ENCODE data around the gene ACBD6.

Gene ACBD6

DNA sequence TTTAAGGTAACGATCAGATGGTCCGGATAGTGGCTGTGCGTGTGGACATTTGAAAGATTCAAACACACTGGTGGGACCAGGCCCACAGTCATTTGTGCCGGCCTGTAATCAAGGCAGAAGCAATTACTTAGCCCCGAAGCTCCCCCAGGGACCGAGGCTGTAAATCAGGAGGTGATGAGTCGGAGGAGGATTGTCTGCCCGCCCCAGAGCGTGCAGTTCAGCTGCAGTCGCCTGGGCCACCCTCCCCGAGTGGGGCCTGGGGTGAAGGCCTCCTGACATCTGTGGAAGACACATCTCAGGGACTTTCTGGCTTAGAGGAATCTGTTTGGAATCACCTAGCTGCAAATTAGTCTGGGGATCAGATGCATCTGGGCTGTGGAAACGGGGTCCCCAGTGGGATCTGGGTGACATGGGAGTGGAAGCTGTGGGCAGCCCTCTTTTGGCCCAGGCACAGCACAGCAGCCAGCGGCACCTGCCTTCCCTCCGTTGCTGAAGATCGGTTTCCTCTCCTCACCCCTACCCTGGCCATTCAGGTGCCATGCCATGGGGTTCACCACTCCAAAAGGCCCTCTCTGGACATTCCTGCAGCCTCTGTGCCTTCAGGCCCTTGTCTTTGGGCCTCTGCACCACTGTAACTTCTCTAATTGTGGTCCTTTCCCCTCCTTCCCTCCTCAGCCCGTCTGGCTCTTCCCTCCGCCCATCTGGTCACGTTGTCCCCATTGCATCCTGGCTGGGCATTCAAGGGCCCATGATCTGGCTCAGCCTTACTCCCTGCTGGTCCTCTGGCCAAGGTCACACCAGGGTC, 246.6 kb downstream of the ACBD6 start:
- H3K27ac ChIP-seq (ENCODE audit: low read length): no peak overlapping the region
- no peak overlapping the region for H3K4me3 ChIP-seq (ENCODE audit: low read depth in 1 of 2, low read length in 2 of 2)
- H3K4me1 ChIP-seq (ENCODE audit: control insufficient read depth in 1 of 2, insufficient read depth in 2 of 2, low read length in 2 of 2): no peaks in the 10 kb centered on the region
- no peaks in the 10 kb centered on the region for H3K36me3 ChIP-seq (ENCODE audit: control insufficient read depth in 1 of 2, insufficient read depth in 2 of 2, low read length in 2 of 2)
- no peaks in the 10 kb centered on the region for H3K9me3 ChIP-seq (ENCODE audit: control insufficient read depth in 1 of 2, low read length in 2 of 2)
- H3K27me3 ChIP-seq (ENCODE audit: low read depth, low read length): peaks cover 13% of the 10 kb centered on the region

DNA sequence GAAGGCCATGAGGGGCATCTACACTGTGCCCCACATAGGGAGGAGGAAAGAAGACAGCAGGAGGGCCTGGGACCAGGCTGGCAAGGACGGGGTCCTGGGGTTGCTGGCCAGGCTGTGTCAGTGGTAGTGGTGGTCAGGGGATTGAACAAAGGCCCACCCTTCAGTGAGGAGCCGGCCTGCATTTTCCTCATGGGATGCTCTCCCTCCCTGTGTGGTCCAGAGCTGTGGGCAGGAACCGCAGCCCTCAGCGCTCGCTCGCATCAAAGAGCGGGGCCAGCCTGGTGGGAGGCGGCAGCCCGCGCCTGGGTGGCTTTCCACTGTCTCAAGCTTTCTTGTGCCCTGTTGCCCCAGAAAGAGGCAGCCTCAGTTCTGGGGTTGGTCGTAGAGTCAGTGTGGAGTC, 247.5 kb downstream of the ACBD6 start:
- Histone ChIP-seq H3K36me3 (ENCODE audit: control insufficient read depth in 1 of 2, insufficient read depth in 2 of 2, low read length in 2 of 2) (no peaks in the 10 kb centered on the region), H3K27ac (ENCODE audit: low read length) (no peak overlapping the region), H3K27me3 (ENCODE audit: low read depth, low read length) (peaks cover 13% of the 10 kb centered on the region), H3K4me3 (ENCODE audit: low read depth in 1 of 2, low read length in 2 of 2) (no peak overlapping the region), H3K9me3 (ENCODE audit: control insufficient read depth in 1 of 2, low read length in 2 of 2) (no peaks in the 10 kb centered on the region), H3K4me1 (ENCODE audit: control insufficient read depth in 1 of 2, insufficient read depth in 2 of 2, low read length in 2 of 2) (no peaks in the 10 kb centered on the region)

DNA sequence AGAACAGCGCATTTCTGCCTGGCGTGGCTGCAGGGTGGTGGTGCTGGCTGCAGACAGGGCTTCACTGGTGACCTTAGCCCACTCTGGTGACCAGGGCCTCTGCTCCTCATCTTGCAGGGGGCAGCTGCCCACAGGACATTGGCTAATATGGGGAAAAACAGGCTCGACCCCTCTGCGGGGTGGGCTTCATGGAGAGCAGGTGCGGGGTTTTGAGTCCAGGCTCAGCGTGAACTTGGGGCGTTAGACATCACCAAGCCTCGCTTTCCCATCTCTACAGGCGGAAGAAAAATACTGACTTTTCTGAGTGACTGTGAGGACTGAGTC, 247.9 kb downstream of the ACBD6 start:
- no peaks in the 10 kb centered on the region for H3K36me3 ChIP-seq (ENCODE audit: control insufficient read depth in 1 of 2, insufficient read depth in 2 of 2, low read length in 2 of 2)
- H3K27me3 ChIP-seq (ENCODE audit: low read depth, low read length): peaks cover 13% of the 10 kb centered on the region
- H3K4me1 ChIP-seq (ENCODE audit: control insufficient read depth in 1 of 2, insufficient read depth in 2 of 2, low read length in 2 of 2): no peaks in the 10 kb centered on the region
- no peaks in the 10 kb centered on the region for H3K9me3 ChIP-seq (ENCODE audit: control insufficient read depth in 1 of 2, low read length in 2 of 2)
- H3K27ac ChIP-seq (ENCODE audit: low read length): no peak overlapping the region
- no peak overlapping the region for H3K4me3 ChIP-seq (ENCODE audit: low read depth in 1 of 2, low read length in 2 of 2)

DNA sequence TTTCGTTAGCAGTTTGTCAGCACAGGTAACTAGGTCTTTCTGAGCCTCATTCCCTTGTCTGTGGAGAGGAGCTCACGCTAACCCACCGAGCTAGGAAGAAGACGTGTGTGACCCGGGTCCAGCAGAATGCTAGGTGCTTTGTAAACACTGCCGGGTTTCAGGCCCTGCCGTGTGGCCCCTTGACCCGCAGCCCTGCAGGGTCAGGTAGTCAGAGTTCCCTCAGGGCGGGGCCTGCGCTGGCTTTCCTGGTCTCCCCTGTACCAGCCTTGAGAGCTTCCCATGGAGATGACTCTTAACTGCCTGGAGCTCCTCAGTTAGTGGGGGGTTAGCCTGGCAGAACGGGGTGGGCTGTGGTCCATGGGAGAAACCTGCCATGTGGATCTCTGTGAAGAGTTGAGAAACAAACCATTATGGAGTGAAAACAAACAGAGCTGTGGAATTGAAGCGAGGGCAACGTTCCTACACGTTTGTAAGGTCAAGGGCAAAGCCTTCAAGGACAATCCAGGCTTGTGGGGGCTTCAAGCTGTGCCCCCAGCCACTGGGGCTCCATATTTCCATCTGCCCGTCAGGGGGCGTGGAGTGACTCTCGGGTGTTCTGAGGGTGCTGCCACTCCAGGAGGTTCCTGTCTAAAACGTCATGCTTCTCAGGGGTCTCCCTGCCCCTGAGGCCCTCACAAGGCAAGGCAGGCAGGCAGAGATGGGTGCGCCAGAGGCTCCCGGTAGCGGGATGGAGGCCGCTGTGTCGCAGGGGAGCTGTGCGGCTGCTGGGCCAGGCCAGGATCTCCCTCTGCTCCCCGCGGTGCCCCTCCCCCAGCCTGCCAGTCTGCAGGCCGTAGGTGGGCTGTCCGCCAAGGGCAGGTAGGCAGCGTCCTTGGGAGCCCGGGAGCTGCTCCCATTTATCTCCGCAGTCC, 248.5 kb downstream of the ACBD6 start:
- H3K27me3 ChIP-seq (ENCODE audit: low read depth, low read length): peaks cover 13% of the 10 kb centered on the region
- H3K4me1 ChIP-seq (ENCODE audit: control insufficient read depth in 1 of 2, insufficient read depth in 2 of 2, low read length in 2 of 2): no peaks in the 10 kb centered on the region
- H3K9me3 ChIP-seq (ENCODE audit: control insufficient read depth in 1 of 2, low read length in 2 of 2): no peaks in the 10 kb centered on the region
- H3K36me3 ChIP-seq (ENCODE audit: control insufficient read depth in 1 of 2, insufficient read depth in 2 of 2, low read length in 2 of 2): no peaks in the 10 kb centered on the region
- H3K4me3 ChIP-seq (ENCODE audit: low read depth in 1 of 2, low read length in 2 of 2): no peak overlapping the region
- H3K27ac ChIP-seq (ENCODE audit: low read length): no peak overlapping the region

DNA sequence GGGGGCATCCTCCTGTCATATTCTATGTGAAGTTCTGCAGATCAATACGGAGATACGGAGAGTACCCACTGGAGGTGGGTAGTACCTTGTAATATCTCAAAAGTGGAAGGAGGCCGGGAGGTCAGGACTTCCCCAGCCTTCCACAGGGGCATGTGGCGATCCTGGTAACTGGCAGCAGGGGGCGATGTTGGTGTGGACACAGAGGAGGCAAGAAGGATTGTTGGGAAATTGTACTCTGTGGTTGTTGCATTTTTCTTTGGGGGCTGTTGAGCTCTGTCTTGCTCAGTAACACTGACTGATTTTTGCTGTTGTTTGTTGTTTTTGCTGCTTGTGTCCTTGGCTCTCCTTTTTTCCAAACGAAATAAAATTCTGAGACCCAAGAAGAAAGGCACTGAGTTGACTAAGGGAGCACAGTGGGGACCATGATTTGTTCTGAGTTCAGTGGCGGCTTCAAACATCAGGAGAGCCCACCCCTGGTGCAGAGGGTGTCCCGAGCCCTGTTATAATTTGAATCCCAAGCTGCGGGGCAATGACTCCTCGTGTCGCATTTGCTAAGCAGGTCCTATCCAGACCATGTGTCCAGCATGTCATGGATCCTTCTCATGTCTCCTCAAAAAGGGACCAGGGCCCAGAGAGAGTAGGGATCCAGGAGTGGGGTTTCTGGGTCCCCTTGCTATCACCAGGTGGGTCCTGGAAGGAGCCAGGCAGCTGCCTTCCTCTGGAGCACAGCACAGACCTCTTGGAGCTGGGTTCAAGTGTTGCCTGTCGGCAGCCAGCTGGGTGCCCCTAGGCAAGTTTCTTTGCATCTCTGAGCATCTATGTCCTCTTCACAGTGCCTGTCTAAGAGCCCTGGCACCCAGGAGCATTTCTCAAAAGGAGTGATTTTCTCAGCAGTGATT, 249.5 kb downstream of the ACBD6 start:
- no peaks in the 10 kb centered on the region for H3K9me3 ChIP-seq (ENCODE audit: control insufficient read depth in 1 of 2, low read length in 2 of 2)
- peaks cover 13% of the 10 kb centered on the region for H3K27me3 ChIP-seq (ENCODE audit: low read depth, low read length)
- no peaks in the 10 kb centered on the region for H3K4me1 ChIP-seq (ENCODE audit: control insufficient read depth in 1 of 2, insufficient read depth in 2 of 2, low read length in 2 of 2)
- no peaks in the 10 kb centered on the region for H3K36me3 ChIP-seq (ENCODE audit: control insufficient read depth in 1 of 2, insufficient read depth in 2 of 2, low read length in 2 of 2)
- H3K4me3 ChIP-seq (ENCODE audit: low read depth in 1 of 2, low read length in 2 of 2): no peak overlapping the region
- H3K27ac ChIP-seq (ENCODE audit: low read length): no peak overlapping the region

DNA sequence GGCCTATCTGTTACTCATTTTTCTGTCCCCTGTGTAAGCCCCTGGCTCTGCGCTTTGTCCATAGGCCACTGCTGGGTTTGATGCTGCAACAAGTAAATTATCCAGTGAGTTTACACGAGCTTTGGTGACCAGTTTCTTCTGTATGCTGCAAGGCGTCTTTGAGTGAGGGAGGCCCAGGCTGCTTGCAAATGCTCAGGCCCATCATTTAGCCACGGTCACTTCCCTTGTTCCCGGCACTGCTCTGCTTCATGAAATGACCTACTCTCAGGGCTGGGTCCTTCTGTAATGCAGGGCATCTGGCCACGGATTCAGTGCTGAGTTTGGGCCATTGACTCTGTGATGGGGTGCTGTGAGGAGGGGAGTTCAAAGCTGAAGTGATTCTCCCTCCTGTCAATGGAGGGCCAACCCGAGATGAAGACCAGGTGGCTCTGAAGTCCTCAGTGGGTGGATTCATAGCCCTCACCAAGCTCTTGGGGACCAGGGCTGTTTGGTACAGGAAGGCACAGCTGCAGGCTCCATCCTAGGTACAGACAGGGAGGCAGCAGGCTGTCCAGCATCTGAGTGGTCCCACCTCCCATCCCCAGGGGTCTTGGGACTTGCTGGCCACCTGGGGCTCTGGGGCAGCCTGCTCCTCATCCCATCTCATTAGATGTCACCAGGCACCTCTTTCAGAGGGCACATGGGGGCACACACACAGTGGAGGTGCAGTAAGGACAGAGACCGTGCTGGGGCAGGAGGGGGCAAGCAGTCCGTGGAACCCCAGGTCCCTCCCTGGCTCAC, 250.7 kb downstream of the ACBD6 start:
- Histone ChIP-seq H3K4me3 (ENCODE audit: low read depth in 1 of 2, low read length in 2 of 2) (no peak overlapping the region), H3K36me3 (ENCODE audit: control insufficient read depth in 1 of 2, insufficient read depth in 2 of 2, low read length in 2 of 2) (no peaks in the 10 kb centered on the region), H3K27me3 (ENCODE audit: low read depth, low read length) (peaks cover 13% of the 10 kb centered on the region)

DNA sequence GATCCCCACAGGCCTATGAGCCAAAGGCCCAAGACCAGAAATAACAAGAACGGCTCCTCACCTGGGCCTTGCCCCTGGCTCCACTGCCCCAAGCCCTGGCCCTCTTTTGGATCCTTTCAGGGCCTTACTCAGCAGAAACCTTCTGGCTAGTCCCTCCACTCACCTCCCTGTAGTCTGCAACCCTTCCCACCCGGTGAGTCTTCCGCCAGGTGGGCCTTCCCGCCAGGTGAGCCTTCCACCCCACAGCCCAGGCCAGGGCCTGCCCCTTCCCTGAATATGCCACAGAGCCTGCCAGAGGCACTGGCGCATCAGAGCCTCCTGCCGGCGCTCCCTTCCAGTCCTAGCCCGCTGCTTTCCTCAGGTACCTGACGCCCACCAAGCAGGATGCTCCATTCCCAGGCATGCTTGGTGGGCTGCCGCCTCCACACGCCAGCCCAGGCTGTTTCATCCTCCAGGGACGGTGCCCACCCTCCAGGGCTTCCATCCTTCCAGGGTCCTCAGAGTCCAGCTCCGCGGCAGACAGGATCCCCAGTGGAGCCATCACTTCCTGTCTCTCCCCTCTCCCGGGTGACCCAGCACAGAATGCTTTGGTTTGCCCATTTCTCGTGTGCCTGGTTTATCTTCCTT, 251.4 kb downstream of the ACBD6 start:
- Histone ChIP-seq H3K36me3 (ENCODE audit: control insufficient read depth in 1 of 2, insufficient read depth in 2 of 2, low read length in 2 of 2) (no peaks in the 10 kb centered on the region), H3K4me3 (ENCODE audit: low read depth in 1 of 2, low read length in 2 of 2) (no peak overlapping the region), H3K27ac (ENCODE audit: low read length) (no peak overlapping the region), H3K9me3 (ENCODE audit: control insufficient read depth in 1 of 2, low read length in 2 of 2) (no peaks in the 10 kb centered on the region), H3K4me1 (ENCODE audit: control insufficient read depth in 1 of 2, insufficient read depth in 2 of 2, low read length in 2 of 2) (no peaks in the 10 kb centered on the region), H3K27me3 (ENCODE audit: low read depth, low read length) (peaks cover 9% of the 10 kb centered on the region)

More for the DNA sequence above, 250.7 kb downstream of the ACBD6 start:
- H3K4me1 ChIP-seq (ENCODE audit: control insufficient read depth in 1 of 2, insufficient read depth in 2 of 2, low read length in 2 of 2): no peaks in the 10 kb centered on the region
- H3K9me3 ChIP-seq (ENCODE audit: control insufficient read depth in 1 of 2, low read length in 2 of 2): no peaks in the 10 kb centered on the region
- H3K27ac ChIP-seq (ENCODE audit: low read length): no peak overlapping the region

DNA sequence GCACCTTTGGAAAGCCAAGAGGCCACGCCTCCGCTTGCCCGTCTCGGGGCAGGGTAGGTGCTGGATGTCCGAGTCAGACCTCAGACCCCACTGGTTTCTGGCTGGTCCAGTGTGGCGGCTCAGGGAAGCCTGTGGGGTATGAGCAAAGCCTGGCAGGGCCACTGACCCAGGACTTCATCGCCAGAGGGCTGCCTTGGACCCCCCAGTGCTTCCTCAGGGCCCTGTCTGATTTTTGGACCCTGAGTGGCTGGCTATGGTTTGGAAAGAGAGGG, 251.9 kb downstream of the ACBD6 start:
- Histone ChIP-seq H3K27me3 (ENCODE audit: low read depth, low read length) (peaks cover 5% of the 10 kb centered on the region), H3K27ac (ENCODE audit: low read length) (no peak overlapping the region), H3K36me3 (ENCODE audit: control insufficient read depth in 1 of 2, insufficient read depth in 2 of 2, low read length in 2 of 2) (no peaks in the 10 kb centered on the region), H3K4me3 (ENCODE audit: low read depth in 1 of 2, low read length in 2 of 2) (no peak overlapping the region), H3K9me3 (ENCODE audit: control insufficient read depth in 1 of 2, low read length in 2 of 2) (no peaks in the 10 kb centered on the region), H3K4me1 (ENCODE audit: control insufficient read depth in 1 of 2, insufficient read depth in 2 of 2, low read length in 2 of 2) (no peaks in the 10 kb centered on the region)

DNA sequence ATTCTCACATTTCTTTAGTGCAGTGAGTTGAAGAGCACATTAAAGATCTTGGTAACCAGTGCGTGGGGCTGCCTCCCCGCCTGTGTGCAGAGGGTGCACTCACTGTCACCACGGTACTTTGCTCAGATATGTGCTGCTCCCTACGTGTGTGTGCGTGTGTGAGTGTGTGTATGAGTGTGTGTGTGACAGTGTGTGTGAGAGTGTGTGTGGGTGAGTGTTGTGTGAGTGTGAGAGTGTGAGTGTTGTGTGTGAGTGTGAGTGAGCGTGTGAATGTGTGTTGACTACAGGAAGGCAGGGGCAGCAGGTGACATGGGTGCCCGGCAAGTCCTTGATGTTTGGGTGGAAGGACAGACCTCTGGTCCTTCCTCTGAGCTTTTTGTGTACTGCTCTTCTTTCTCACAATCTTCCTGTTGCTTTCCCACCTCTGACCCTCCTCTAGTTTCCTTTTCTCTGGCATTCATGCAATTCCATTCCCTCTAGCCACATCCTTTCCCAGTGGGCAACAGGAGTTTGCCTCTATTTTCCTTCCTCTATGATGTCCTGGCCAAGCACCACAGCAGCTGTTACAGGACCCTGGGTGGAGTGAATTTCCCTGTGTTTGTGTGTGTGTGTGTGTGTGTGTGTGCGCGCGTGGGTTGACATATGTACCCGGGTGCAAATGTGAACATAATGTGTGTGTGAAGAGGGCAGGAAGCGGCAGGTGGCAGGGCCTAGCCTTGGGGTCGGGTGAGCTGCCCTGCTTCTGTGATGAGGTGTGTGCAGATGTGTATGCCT, 252.5 kb downstream of the ACBD6 start:
- Histone ChIP-seq H3K36me3 (ENCODE audit: control insufficient read depth in 1 of 2, insufficient read depth in 2 of 2, low read length in 2 of 2) (no peaks in the 10 kb centered on the region), H3K27ac (ENCODE audit: low read length) (no peak overlapping the region), H3K4me3 (ENCODE audit: low read depth in 1 of 2, low read length in 2 of 2) (no peak overlapping the region)

More for the DNA sequence above, 252.5 kb downstream of the ACBD6 start:
- H3K27me3 ChIP-seq (ENCODE audit: low read depth, low read length): peaks cover 4% of the 10 kb centered on the region
- no peaks in the 10 kb centered on the region for H3K4me1 ChIP-seq (ENCODE audit: control insufficient read depth in 1 of 2, insufficient read depth in 2 of 2, low read length in 2 of 2)
- H3K9me3 ChIP-seq (ENCODE audit: control insufficient read depth in 1 of 2, low read length in 2 of 2): no peaks in the 10 kb centered on the region
